GM21423 (cell line): ENCODE measurements around the gene PIK3R3.

ENCODE experiments used
- ATAC-seq: cut with Tn5 transposase; IDR thresholded peaks from one replicate; pipeline ENCODE4 v1.9.1; 2021; ENCODE audit warnings: mild to moderate bottlenecking, moderate library complexity; ENCODE audit not compliant: unreplicated experiment

PIK3R3 gene

GRCh38 chr1:45998020-45998617 lies 134.3 kb downstream of the PIK3R3 start:
- no peak for ATAC-seq

DNA sequence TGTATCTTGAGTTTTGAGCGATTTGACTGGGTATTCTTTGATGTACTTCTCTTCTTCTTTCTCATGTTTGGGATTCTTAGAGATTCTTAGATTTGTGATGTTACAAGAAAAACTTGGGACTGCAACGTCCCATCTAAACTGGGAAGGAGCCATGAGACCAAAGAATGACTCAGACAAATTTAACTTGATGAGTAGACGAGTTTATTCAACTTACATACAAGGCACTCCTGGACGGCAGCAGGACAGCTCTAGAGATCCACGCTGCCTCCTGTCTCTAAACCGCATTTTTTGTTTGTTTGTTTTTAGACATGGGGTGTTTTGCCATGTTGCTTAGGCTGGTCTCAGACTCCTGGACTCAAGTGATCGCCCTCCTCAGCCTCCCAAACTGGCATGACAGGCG lies 137.1 kb downstream of the PIK3R3 start:
- no peak for ATAC-seq

GRCh38 chr1:45994423-45994822 lies 138.0 kb downstream of the PIK3R3 start:
- ATAC-seq: no peak
